Stimulated activated CD4-positive, alpha-beta T cell treated with anti-CD3 and anti-CD28 coated beads, Interleukin-15, amount 100 ng/mL, for 48 hours (primary cell): ENCODE results near the gene KBTBD13.

Experiments used
- DNase-seq, 2 donors: peaks; one replicate each; pipeline ENCODE4 v3.0.0-alpha.2; 2020; ENCODE audit warnings: low read depth in 2 of 2

The KBTBD13 gene

GRCh38 chr15:65051266-65051665, 25.3 kb upstream of the KBTBD13 start:
- no peak for DNase-seq

GRCh38 chr15:65052956-65053355, 23.6 kb upstream of the KBTBD13 start:
- DNase-seq, result no peak

GRCh38 chr15:65054333-65055200, 22.0 kb upstream of the KBTBD13 start:
- DNase-seq, result peak; percentile 30 to 38

GRCh38 chr15:65055201-65055870, 21.2 kb upstream of the KBTBD13 start:
- DNase-seq, result no peak

GRCh38 chr15:65056106-65056505, 20.4 kb upstream of the KBTBD13 start:
- DNase-seq, result no peak

GRCh38 chr15:65056868-65057548, 19.5 kb upstream of the KBTBD13 start:
- DNase-seq, result no peak

GRCh38 chr15:65057549-65057940, 19.0 kb upstream of the KBTBD13 start:
- DNase-seq, result no peak

- DNase-seq, result no peak
These were observed 17.9 kb upstream of the KBTBD13 start for GRCh38 chr15:65058394-65059368.

GRCh38 chr15:65059369-65059750, 17.2 kb upstream of the KBTBD13 start:
- no peak for DNase-seq

GRCh38 chr15:65059931-65060596, 16.5 kb upstream of the KBTBD13 start:
- no peak for DNase-seq

GRCh38 chr15:65060641-65061397, 15.7 kb upstream of the KBTBD13 start:
- DNase-seq, result no peak

- no peak for DNase-seq
These were observed 14.5 kb upstream of the KBTBD13 start for GRCh38 chr15:65062061-65062460.

- DNase-seq, result no peak
These were observed 13.8 kb upstream of the KBTBD13 start for GRCh38 chr15:65062726-65063125.

- no peak for DNase-seq
These were observed 10.4 kb upstream of the KBTBD13 start for GRCh38 chr15:65066001-65066634.

- DNase-seq, result no peak
These were observed 9.8 kb upstream of the KBTBD13 start for GRCh38 chr15:65066635-65067316.

- DNase-seq, result no peak
These were observed 9.3 kb upstream of the KBTBD13 start for GRCh38 chr15:65067317-65067644.

- DNase-seq, result no peak
These were observed 8.7 kb upstream of the KBTBD13 start, which contains the start of gene RASL12 for GRCh38 chr15:65067645-65068402. Gene RASL12, minus strand, starts transcription at chr15:65067991. Its CDS starts 156 bp downstream, at chr15:65067835.

- DNase-seq, result no peak
These were observed 8.2 kb upstream of the KBTBD13 start for GRCh38 chr15:65068403-65068788.
